SK-N-SH (cell line): ENCODE data around the gene CTSS. TPM values are rescaled to one million over a fixed set of nuclear protein-coding genes. Genes with fewer than 3 reads are reported as not detected.

Source experiments
- CTCF ChIA-PET: fragments of 300-600, 350-600 bp; formaldehyde crosslinking; extraction: SDS; loops from one replicate; lab custom pipeline; 2021; lab: Yijun Ruan, JAX
- POLR2A ChIA-PET: fragments of 350-600 bp; sonication (Branson Sonifier 250); formaldehyde crosslinking; extraction: SDS; loops from one replicate; lab custom pipeline; 2020; ENCODE audit warnings: antibody characterized with exemption, inconsistent platforms; lab: Yijun Ruan, JAX
- DNase-seq: peaks from one replicate; pipeline ENCODE4 v3.0.0; 2012
- H2AFZ ChIP-seq: fragments of 200-600 bp; sonication (generic); 2 replicates; pipeline ENCODE4 v1.8.1; 2016; ENCODE audit warnings: antibody characterized with exemption, mild to moderate bottlenecking, low read depth
- H3F3A ChIP-seq: fragments of 200-600 bp; sonication (generic); replicated peaks from 2 replicates; pipeline ENCODE3; 2016; ENCODE audit warnings: antibody characterized with exemption, mild to moderate bottlenecking; ENCODE audit not compliant: insufficient read depth
- H3K27ac ChIP-seq, 2 experiments: fragments of 200-500 bp in 1 of 2; fragments of 200-600 bp in 1 of 2; sonication (Bioruptor generic) in 1 of 2; sonication (generic), shearing (Covaris generic) in 1 of 2; 2 replicates each; pipeline versions ENCODE4 v1.5.1 to v1.6.1; 2014 to 2016; ENCODE audit warnings: low read depth in 2 of 2, inconsistent platforms in 1 of 2, low read length in 1 of 2, mild to moderate bottlenecking in 1 of 2, mixed read lengths in 1 of 2
- H3K27me3 ChIP-seq: fragments of 200-600 bp; sonication (generic), shearing (Covaris generic); 2 replicates; pipeline ENCODE4 v1.6.1; 2016; ENCODE audit warnings: mixed run types; ENCODE audit not compliant: insufficient read depth
- H3K36me3 ChIP-seq, 2 experiments: fragments of 200-500 bp in 1 of 2; fragments of 200-600 bp in 1 of 2; sonication (Bioruptor generic) in 1 of 2; sonication (generic) in 1 of 2; replicated peaks in 1 of 2; 2 replicates each; pipeline versions ENCODE3 to v1.5.1; 2014 to 2016; ENCODE audit warnings: low read length in 1 of 2, mild to moderate bottlenecking in 1 of 2; ENCODE audit not compliant: insufficient read depth in 2 of 2, control insufficient read depth in 1 of 2
- H3K4me1 ChIP-seq, 2 experiments: fragments of 200-500 bp in 1 of 2; fragments of 200-600 bp in 1 of 2; sonication (Bioruptor generic) in 1 of 2; sonication (generic), shearing (Covaris generic) in 1 of 2; 2 replicates each; pipeline versions ENCODE4 v1.5.1 to v1.6.1; 2014 to 2016; ENCODE audit warnings: low read depth in 1 of 2, low read length in 1 of 2, mixed run types in 1 of 2; ENCODE audit not compliant: insufficient read depth in 2 of 2, control insufficient read depth in 1 of 2
- H3K4me2 ChIP-seq: fragments of 200-600 bp; sonication (generic), shearing (Covaris generic); 2 replicates; pipeline ENCODE4 v1.6.1; 2017; ENCODE audit warnings: mixed run types
- H3K4me3 ChIP-seq, 2 experiments: fragments of 200-500 bp in 1 of 2; fragments of 200-600 bp in 1 of 2; sonication (Bioruptor generic) in 1 of 2; sonication (generic), shearing (Covaris generic) in 1 of 2; 2 replicates each; pipeline versions ENCODE4 v1.5.1 to v1.8.1; 2014 to 2016; ENCODE audit warnings: low read depth in 2 of 2, inconsistent platforms in 1 of 2, low read length in 1 of 2, mild to moderate bottlenecking in 1 of 2, mixed read lengths in 1 of 2, moderate library complexity in 1 of 2
- H3K79me2 ChIP-seq: fragments of 200-600 bp; sonication (generic); 2 replicates; pipeline ENCODE4 v1.8.1; 2017; ENCODE audit warnings: mild to moderate bottlenecking; ENCODE audit not compliant: insufficient read depth
- H3K9ac ChIP-seq: fragments of 200-600 bp; sonication (generic); 2 replicates; pipeline ENCODE4 v1.6.1; 2017; ENCODE audit warnings: mixed run types
- H3K9me2 ChIP-seq: fragments of 200-600 bp; sonication (generic); 2 replicates; pipeline ENCODE4 v1.6.1; 2017; ENCODE audit warnings: mixed run types
- H3K9me3 ChIP-seq: fragments of 200-600 bp; sonication (generic); 2 replicates; pipeline ENCODE4 v1.6.1; 2017; ENCODE audit warnings: mixed run types, mild to moderate bottlenecking, moderate library complexity
- H4K20me1 ChIP-seq: fragments of 200-600 bp; sonication (generic); 2 replicates; pipeline ENCODE4 v1.6.1; 2017; ENCODE audit warnings: mild to moderate bottlenecking, mixed run types; ENCODE audit not compliant: insufficient read depth
- CHD2 ChIP-seq: fragments of 150-350 bp; IDR thresholded peaks from 2 replicates; pipeline ENCODE4 v1.6.1; 2018; ENCODE audit warnings: low read length; ENCODE audit not compliant: partially characterized antibody
- ELF1 ChIP-seq: IDR thresholded peaks from 2 replicates; pipeline ENCODE4 v1.4.0; 2012
- EZH2phosphoT487 ChIP-seq: fragments of 200-600 bp; sonication (generic); IDR thresholded peaks from 2 replicates; pipeline ENCODE4 v1.6.1; 2017; ENCODE audit warnings: low read depth, mixed run types, mild to moderate bottlenecking, antibody characterized with exemption, moderate library complexity, borderline replicate concordance
- FOSL2 ChIP-seq: IDR thresholded peaks from 2 replicates; pipeline ENCODE4 v1.4.0; 2012; ENCODE audit warnings: low read depth, mild to moderate bottlenecking, moderate library complexity, borderline replicate concordance
- FOXJ3 ChIP-seq: sonication (generic); formaldehyde crosslinking; IDR thresholded peaks from 2 replicates; pipeline ENCODE4 v1.5.1; 2020; ENCODE audit warnings: mild to moderate bottlenecking, missing genetic modification reagents
- FOXM1 ChIP-seq: IDR thresholded peaks from 2 replicates; pipeline ENCODE4 v1.4.0; 2012; ENCODE audit warnings: low read depth, mild to moderate bottlenecking
- IRF3 ChIP-seq: fragments of 150-350 bp; IDR thresholded peaks from 2 replicates; pipeline ENCODE4 v1.6.1; 2016; ENCODE audit warnings: mild to moderate bottlenecking, low read depth, low read length
- JUND ChIP-seq: IDR thresholded peaks from 2 replicates; pipeline ENCODE4 v1.4.0; 2012
- MAX ChIP-seq: IDR thresholded peaks from 2 replicates; pipeline ENCODE4 v1.4.0; 2012; ENCODE audit warnings: low read depth
- NFIC ChIP-seq: IDR thresholded peaks from 2 replicates; pipeline ENCODE4 v1.4.0; 2012; ENCODE audit warnings: borderline replicate concordance
- NRF1 ChIP-seq: IDR thresholded peaks from 2 replicates; pipeline ENCODE4 v1.6.1; 2012; ENCODE audit warnings: low read depth, mild to moderate bottlenecking, low read length
- PBX3 ChIP-seq: IDR thresholded peaks from 2 replicates; pipeline ENCODE4; 2012
- POLR2AphosphoS5 ChIP-seq: IDR thresholded peaks from 2 replicates; pipeline ENCODE4 v1.6.1; 2012; ENCODE audit warnings: low read depth, low read length
- RCOR1 ChIP-seq: fragments of 150-350 bp; IDR thresholded peaks from 2 replicates; pipeline ENCODE4 v1.6.1; 2017; ENCODE audit warnings: antibody characterized with exemption, low read length
- RFX5 ChIP-seq: IDR thresholded peaks from 2 replicates; pipeline ENCODE4 v1.6.1; 2012; ENCODE audit warnings: mild to moderate bottlenecking, improper control_type of control experiment, low read length
- SIN3A ChIP-seq: IDR thresholded peaks from 2 replicates; pipeline ENCODE4 v1.6.1; 2012; ENCODE audit warnings: low read depth, mild to moderate bottlenecking, low read length, moderate library complexity, borderline replicate concordance
- TEAD4 ChIP-seq: IDR thresholded peaks from 2 replicates; pipeline ENCODE4 v1.4.0; 2012; ENCODE audit warnings: mild to moderate bottlenecking, borderline replicate concordance; ENCODE audit not compliant: insufficient read depth
- USF1 ChIP-seq: IDR thresholded peaks from 2 replicates; pipeline ENCODE4 v1.4.0; 2012; ENCODE audit warnings: low read depth, borderline replicate concordance
- USF2 ChIP-seq: fragments of 150-350 bp; IDR thresholded peaks from 2 replicates; pipeline ENCODE4 v1.6.1; 2017; ENCODE audit warnings: antibody characterized with exemption, low read length, low read depth, borderline replicate concordance
- WGBS: methylation state at CpG from one replicate; pipeline ENCODE4 v1.1.6; 2017; ENCODE audit warnings: low lambda C conversion rate; 5-methylcytosine and 5-hydroxymethylcytosine counted together
- polyA plus RNA-seq, 3 experiments: library from polyadenylated mRNA; depleted of rRNA; stranded (reverse); fragments of >200 nt; gene quantifications; 2 replicates each; pipeline ENCODE4 v1.2.3, GENCODE V29; 2012

The CTSS gene
- polyA plus RNA-seq, 1 of the 3 experiments (the other 2 are of a cell fraction): 1.4 TPM

- Histone ChIP-seq H3F3A (no peaks in the 10 kb centered on the region), H4K20me1 (no peaks in the 10 kb centered on the region), H3K27ac (no peak overlapping the region), H3K36me3 (peaks cover 0 to 4% of the 10 kb centered on the region in 2 experiments), H3K9me3 (no peaks in the 10 kb centered on the region), H3K4me3 (no peak overlapping the region), H2AFZ (no peak overlapping the region), H3K9me2 (no peaks in the 10 kb centered on the region), H3K4me2 (no peak overlapping the region), H3K4me1 (no peaks in the 10 kb centered on the region), H3K79me2 (no peaks in the 10 kb centered on the region), H3K9ac (no peak overlapping the region), H3K27me3 (no peaks in the 10 kb centered on the region)
- CTCF ChIA-PET: interaction anchor here (0.6 kb wide), 1 partner anchor 411 kb away, joined by 4 read pairs; no protein-coding TSS in a partner anchor
- POLR2A ChIA-PET: no interaction called here
- TF ChIP-seq SIN3A (no peak), JUND (no peak), TEAD4 (no peak), FOSL2 (no peak), ELF1 (no peak), PBX3 (no peak), CHD2 (no peak), POLR2AphosphoS5 (no peak), FOXJ3 (no peak), MAX (no peak)
- DNase-seq: no peak
- WGBS: 90% methylated on average over 8 of the region's 8 CpGs
Measured at GRCh38 chr1:150749720-150750311, 15.8 kb downstream of the CTSS start.

GRCh38 chr1:150748878-150749719 is 16.5 kb downstream of the CTSS start:
- Histone ChIP-seq H3K79me2 (no peaks in the 10 kb centered on the region), H3K27ac (no peak overlapping the region), H3K4me2 (no peak overlapping the region), H4K20me1 (no peaks in the 10 kb centered on the region), H3F3A (no peaks in the 10 kb centered on the region), H2AFZ (no peak overlapping the region), H3K9me3 (no peaks in the 10 kb centered on the region), H3K4me3 (no peak overlapping the region), H3K4me1 (no peaks in the 10 kb centered on the region), H3K27me3 (no peaks in the 10 kb centered on the region), H3K36me3 (peaks cover 0 to 4% of the 10 kb centered on the region in 2 experiments), H3K9ac (no peak overlapping the region), H3K9me2 (no peaks in the 10 kb centered on the region)
- CTCF ChIA-PET: interaction anchor here (0.6 to 1.0 kb wide), 2 partner anchors 9 to 410 kb away, joined by 3 to 4 read pairs; no protein-coding TSS in a partner anchor
- POLR2A ChIA-PET: no interaction called here
- 92% methylated on average over 12 of the region's 12 CpGs for WGBS
- no peak for DNase-seq
- TF ChIP-seq ELF1: no peak
- TF ChIP-seq NRF1: no peak
- TF ChIP-seq SIN3A: no peak
- TF ChIP-seq FOXM1: no peak
- TF ChIP-seq RFX5: no peak
- no peak for TF ChIP-seq NFIC
- no peak for TF ChIP-seq RCOR1
- TF ChIP-seq USF1: no peak
- no peak for TF ChIP-seq MAX
- TF ChIP-seq JUND: no peak
- TF ChIP-seq USF2: no peak
- no peak for TF ChIP-seq EZH2phosphoT487
- no peak for TF ChIP-seq IRF3
